ENCODE data around the gene LSR. TPM values are rescaled to one million over a fixed set of nuclear protein-coding genes. Genes with fewer than 3 reads are reported as not detected.
"Not testable (repeated sequence)": the region's sequence is repeated elsewhere in the genome, so short reads cannot be mapped to it uniquely, and the experiment has no call there.

The LSR gene
- total RNA-seq, 1 experiment from 2014 or later, result 64.7 TPM

DNA sequence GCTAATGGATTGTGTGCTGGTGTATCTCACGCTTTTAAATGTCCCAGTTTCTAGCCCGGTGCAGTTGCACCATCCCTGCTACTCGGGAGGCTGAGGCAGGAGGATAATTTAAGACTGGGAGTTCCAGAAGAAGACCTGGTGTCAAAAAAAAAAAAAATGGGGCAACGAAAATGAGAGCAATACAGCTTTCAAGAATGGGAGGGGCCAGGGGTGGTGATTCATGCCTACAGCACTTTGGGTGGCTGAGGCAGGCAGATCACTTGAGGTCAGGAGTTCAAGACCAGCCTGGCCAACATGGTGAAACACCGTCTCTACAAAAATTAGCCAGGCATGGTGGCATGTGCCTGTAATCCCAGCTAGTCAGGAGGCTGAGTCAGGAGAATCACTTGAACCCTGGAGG is 37.3 kb downstream of the LSR start:
- CTCF ChIA-PET; DNase-seq (ENCODE audit: low read depth, low spot score); POLR2A ChIA-PET; H3K27me3 ChIP-seq (ENCODE audit: control insufficient read depth, insufficient read depth, low read length); H3K36me3 ChIP-seq (ENCODE audit: control insufficient read depth, insufficient read depth, low read length); BruUV-seq (replicated peaks); intact Hi-C loops (cut with micrococcal nuclease; ENCODE audit: unreplicated experiment); H3K4me1 ChIP-seq (ENCODE audit: control insufficient read depth, insufficient read depth, low read length); H3K9me3 ChIP-seq (ENCODE audit: control insufficient read depth, insufficient read depth, low read depth, low read length); H3K27ac ChIP-seq (ENCODE audit: low read length); in situ Hi-C loops (cut with HindIII; ENCODE audit: low pct_unique_long_range_greater_than_20kb, low sequenced_read_pairs); H3K4me3 ChIP-seq (ENCODE audit: low read depth in 2 of 2, low read length in 2 of 2); ATAC-seq: not testable (repeated sequence)

DNA sequence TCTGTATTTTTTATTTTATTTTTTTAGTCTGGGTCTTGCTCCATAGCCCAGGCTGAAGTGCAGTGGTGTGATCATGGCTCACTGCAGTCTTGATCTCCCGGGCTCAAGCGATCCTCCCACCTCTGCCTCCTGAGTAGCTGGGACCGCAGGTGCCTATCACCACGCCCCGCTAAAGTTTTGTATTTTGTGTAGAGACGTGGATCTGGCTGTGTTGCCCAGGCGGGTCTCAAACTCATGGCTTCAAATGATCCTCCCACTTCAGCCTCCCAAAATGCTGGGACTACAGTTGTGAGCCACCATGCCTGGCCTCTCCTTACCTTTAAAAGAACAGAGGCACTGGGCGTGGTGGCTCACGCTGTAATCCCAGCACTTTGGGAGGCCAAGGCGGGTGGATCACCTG is 38.9 kb downstream of the LSR start:
- H3K4me1 ChIP-seq (ENCODE audit: control insufficient read depth, insufficient read depth, low read length), result no peaks in the 10 kb centered on the region
- TF ChIP-seq SIN3A (IDR thresholded peaks at IDR 0.05; ENCODE audit: borderline replicate concordance, insufficient read depth, low read depth, low read length) (no peak), TCF7L2 (IDR thresholded peaks at IDR 0.05; ENCODE audit: low read depth, low read length) (no peak), POLR2AphosphoS5 (IDR thresholded peaks at IDR 0.05; ENCODE audit: low read depth, low read length) (no peak)
- TF ChIP-seq, protein P1, sequence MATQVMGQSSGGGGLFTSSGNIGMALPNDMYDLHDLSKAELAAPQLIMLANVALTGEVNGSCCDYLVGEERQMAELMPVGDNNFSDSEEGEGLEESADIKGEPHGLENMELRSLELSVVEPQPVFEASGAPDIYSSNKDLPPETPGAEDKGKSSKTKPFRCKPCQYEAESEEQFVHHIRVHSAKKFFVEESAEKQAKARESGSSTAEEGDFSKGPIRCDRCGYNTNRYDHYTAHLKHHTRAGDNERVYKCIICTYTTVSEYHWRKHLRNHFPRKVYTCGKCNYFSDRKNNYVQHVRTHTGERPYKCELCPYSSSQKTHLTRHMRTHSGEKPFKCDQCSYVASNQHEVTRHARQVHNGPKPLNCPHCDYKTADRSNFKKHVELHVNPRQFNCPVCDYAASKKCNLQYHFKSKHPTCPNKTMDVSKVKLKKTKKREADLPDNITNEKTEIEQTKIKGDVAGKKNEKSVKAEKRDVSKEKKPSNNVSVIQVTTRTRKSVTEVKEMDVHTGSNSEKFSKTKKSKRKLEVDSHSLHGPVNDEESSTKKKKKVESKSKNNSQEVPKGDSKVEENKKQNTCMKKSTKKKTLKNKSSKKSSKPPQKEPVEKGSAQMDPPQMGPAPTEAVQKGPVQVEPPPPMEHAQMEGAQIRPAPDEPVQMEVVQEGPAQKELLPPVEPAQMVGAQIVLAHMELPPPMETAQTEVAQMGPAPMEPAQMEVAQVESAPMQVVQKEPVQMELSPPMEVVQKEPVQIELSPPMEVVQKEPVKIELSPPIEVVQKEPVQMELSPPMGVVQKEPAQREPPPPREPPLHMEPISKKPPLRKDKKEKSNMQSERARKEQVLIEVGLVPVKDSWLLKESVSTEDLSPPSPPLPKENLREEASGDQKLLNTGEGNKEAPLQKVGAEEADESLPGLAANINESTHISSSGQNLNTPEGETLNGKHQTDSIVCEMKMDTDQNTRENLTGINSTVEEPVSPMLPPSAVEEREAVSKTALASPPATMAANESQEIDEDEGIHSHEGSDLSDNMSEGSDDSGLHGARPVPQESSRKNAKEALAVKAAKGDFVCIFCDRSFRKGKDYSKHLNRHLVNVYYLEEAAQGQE (IDR thresholded peaks at IDR 0.05; ENCODE audit: insufficient read depth in 1 of 2, low read depth in 2 of 2, low read length in 1 of 2), result no peak
- TF ChIP-seq, protein P2, sequence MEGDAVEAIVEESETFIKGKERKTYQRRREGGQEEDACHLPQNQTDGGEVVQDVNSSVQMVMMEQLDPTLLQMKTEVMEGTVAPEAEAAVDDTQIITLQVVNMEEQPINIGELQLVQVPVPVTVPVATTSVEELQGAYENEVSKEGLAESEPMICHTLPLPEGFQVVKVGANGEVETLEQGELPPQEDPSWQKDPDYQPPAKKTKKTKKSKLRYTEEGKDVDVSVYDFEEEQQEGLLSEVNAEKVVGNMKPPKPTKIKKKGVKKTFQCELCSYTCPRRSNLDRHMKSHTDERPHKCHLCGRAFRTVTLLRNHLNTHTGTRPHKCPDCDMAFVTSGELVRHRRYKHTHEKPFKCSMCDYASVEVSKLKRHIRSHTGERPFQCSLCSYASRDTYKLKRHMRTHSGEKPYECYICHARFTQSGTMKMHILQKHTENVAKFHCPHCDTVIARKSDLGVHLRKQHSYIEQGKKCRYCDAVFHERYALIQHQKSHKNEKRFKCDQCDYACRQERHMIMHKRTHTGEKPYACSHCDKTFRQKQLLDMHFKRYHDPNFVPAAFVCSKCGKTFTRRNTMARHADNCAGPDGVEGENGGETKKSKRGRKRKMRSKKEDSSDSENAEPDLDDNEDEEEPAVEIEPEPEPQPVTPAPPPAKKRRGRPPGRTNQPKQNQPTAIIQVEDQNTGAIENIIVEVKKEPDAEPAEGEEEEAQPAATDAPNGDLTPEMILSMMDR (IDR thresholded peaks at IDR 0.05), result no peak
- BruUV-seq (replicated peaks), result no TSS peak
- no peak overlapping the region for H3K27ac ChIP-seq (ENCODE audit: low read length)
- no peaks in the 10 kb centered on the region for H3K9me3 ChIP-seq (ENCODE audit: control insufficient read depth, insufficient read depth, low read depth, low read length)
- in situ Hi-C loops (cut with HindIII; ENCODE audit: low pct_unique_long_range_greater_than_20kb, low sequenced_read_pairs), result no loop called here
- no peaks in the 10 kb centered on the region for H3K36me3 ChIP-seq (ENCODE audit: control insufficient read depth, insufficient read depth, low read length)
- ChIA-PET POLR2A (no interaction called here), CTCF (no interaction called here)
- no peaks in the 10 kb centered on the region; the same call in 1 of the 2 replicates for H3K27me3 ChIP-seq (ENCODE audit: control insufficient read depth, insufficient read depth, low read length)
- no peak overlapping the region for H3K4me3 ChIP-seq (ENCODE audit: low read depth in 2 of 2, low read length in 2 of 2)
- DNase-seq (ENCODE audit: low read depth, low spot score) (no peak), ATAC-seq (no peak)
- intact Hi-C loops (cut with micrococcal nuclease; ENCODE audit: unreplicated experiment), result no loop called here

DNA sequence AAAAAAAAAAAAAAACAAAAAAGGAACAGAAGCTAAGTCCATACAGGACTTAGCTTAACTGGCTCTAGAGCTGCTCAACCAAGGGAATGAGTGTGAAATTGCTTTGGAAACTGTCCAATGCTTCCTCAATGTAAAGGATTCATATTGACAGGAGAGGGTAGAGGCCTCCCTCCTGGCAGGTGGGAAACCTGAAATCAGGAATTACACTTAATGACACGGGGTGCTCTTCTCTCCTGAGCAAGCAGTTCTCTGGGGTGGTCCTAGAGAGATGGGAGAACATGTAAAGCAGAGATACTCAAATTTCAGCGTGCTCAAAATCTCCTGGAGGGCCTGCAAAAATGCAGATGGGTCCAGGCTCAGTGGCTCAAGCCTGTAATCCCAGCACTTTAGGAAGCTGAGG is 39.5 kb downstream of the LSR start:
- POLR2A ChIA-PET, result interaction anchor here (1.1 kb wide), 1 partner anchor 10 kb away, joined by 4 read pairs; no protein-coding TSS in a partner anchor
- BruUV-seq (replicated peaks), result no TSS peak
- TF ChIP-seq, protein P1 (IDR thresholded peaks at IDR 0.05; ENCODE audit: insufficient read depth in 1 of 2, low read depth in 2 of 2, low read length in 1 of 2), result no peak
- TF ChIP-seq, protein P2 (IDR thresholded peaks at IDR 0.05), result no peak
- no peak for TF ChIP-seq TCF7L2 (IDR thresholded peaks at IDR 0.05; ENCODE audit: low read depth, low read length)
- TF ChIP-seq SIN3A (IDR thresholded peaks at IDR 0.05; ENCODE audit: borderline replicate concordance, insufficient read depth, low read depth, low read length), result no peak
- TF ChIP-seq POLR2AphosphoS5 (IDR thresholded peaks at IDR 0.05; ENCODE audit: low read depth, low read length), result no peak
- CTCF ChIA-PET, result interaction anchor here (0.7 kb wide), 1 partner anchor 8 kb away, joined by 3 read pairs; no protein-coding TSS in a partner anchor
- no peak for ATAC-seq
- no peak overlapping the region for H3K4me3 ChIP-seq (ENCODE audit: low read depth in 2 of 2, low read length in 2 of 2)
- H3K4me1 ChIP-seq (ENCODE audit: control insufficient read depth, insufficient read depth, low read length), result no peaks in the 10 kb centered on the region
- no peaks in the 10 kb centered on the region for H3K9me3 ChIP-seq (ENCODE audit: control insufficient read depth, insufficient read depth, low read depth, low read length)
- H3K36me3 ChIP-seq (ENCODE audit: control insufficient read depth, insufficient read depth, low read length), result no peaks in the 10 kb centered on the region
- in situ Hi-C loops (cut with HindIII; ENCODE audit: low pct_unique_long_range_greater_than_20kb, low sequenced_read_pairs) (no loop called here), intact Hi-C loops (cut with micrococcal nuclease; ENCODE audit: unreplicated experiment) (no loop called here)
- H3K27ac ChIP-seq (ENCODE audit: low read length), result no peak overlapping the region
- H3K27me3 ChIP-seq (ENCODE audit: control insufficient read depth, insufficient read depth, low read length), result no peaks in the 10 kb centered on the region; the same call in 1 of the 2 replicates
- DNase-seq (ENCODE audit: low read depth, low spot score), result no peak

Measured in Panc1 (cell line).